GM23248 (cell line): ENCODE measurements around the gene CCDC102B.

ENCODE experiments used
- EZH2 ChIP-seq: fragments of 200-600 bp; sonication (generic); IDR thresholded peaks from 2 replicates; pipeline ENCODE4 v1.6.1; 2018; ENCODE audit warnings: antibody characterized with exemption, mild to moderate bottlenecking; ENCODE audit not compliant: insufficient read depth, poor library complexity, severe bottlenecking
- EZH2phosphoT487 ChIP-seq: fragments of 200-600 bp; sonication (generic); IDR thresholded peaks from 2 replicates; pipeline ENCODE4 v1.6.1; 2018; ENCODE audit warnings: antibody characterized with exemption, moderate library complexity, mild to moderate bottlenecking, low read depth; ENCODE audit not compliant: insufficient read depth

- TF ChIP-seq EZH2 (no peak), EZH2phosphoT487 (no peak)
These were observed 156.9 kb downstream of the CCDC102B start for GRCh38 chr18:68954738-68955137.
